Hypothalamus (tissue), 51 donors: ENCODE data around the gene HSPB7.
A peak's percentile ranks its signal among the peaks of the same experiment; 100 is the strongest.
"Not testable (repeated sequence)": the region's sequence is repeated elsewhere in the genome, so short reads cannot be mapped to it uniquely, and the experiment has no call there.

ENCODE experiments used
- DNase-seq, 51 donors: peaks; one replicate each; lab custom pipeline; 2025; lab: John Stamatoyannopoulos, UW

HSPB7 gene

GRCh38 chr1:16017461-16018303, at the start of gene HSPB7:
TSS of gene HSPB7 (minus strand) at chr1:16018043. CDS start at chr1:16017963, 80 bp downstream.
- peak in 27 of 51 donors; percentile 10 to 50 (median 27) for DNase-seq

GRCh38 chr1:16067127-16067768, 49.4 kb upstream of the HSPB7 start:
- DNase-seq = peak in 32 of 51 donors; percentile 10 to 70 (median 40)

DNA sequence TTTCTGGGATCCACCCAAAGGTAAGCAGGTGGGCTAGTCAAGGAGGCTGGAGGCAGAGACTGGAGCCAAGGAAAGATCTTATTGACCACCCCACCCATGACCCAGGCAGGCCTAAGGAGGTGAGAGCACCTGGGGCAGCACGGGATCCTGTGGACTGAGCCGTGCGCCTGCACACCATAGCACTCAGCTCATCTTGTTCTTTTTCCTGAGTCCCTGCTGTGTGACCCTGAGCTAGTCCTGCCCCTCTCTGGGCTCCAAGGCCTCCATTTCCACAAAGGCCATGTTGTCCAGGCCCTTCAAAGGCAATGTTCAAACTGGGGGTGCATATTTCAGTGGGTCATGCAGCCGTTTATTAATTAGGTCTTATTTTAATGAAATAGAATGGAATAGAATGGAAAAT, 48.4 kb upstream of the HSPB7 start:
- DNase-seq = no peak

DNA sequence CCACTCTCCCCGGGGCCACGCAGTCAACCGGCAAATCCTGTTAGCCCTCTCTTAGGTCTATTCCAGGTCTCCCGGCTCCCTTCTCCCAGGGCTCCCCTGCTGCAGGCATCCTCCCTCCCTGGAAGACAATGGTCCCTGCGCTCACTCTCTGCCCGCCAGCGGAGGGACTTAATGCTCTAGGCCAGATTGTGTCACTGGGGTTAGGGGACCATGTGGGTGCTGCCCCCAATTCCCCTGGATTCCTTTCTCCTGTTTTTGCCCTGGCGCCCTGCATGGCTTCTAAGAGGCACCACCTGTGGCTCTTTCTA, 47.4 kb upstream of the HSPB7 start:
- DNase-seq = no peak

DNA sequence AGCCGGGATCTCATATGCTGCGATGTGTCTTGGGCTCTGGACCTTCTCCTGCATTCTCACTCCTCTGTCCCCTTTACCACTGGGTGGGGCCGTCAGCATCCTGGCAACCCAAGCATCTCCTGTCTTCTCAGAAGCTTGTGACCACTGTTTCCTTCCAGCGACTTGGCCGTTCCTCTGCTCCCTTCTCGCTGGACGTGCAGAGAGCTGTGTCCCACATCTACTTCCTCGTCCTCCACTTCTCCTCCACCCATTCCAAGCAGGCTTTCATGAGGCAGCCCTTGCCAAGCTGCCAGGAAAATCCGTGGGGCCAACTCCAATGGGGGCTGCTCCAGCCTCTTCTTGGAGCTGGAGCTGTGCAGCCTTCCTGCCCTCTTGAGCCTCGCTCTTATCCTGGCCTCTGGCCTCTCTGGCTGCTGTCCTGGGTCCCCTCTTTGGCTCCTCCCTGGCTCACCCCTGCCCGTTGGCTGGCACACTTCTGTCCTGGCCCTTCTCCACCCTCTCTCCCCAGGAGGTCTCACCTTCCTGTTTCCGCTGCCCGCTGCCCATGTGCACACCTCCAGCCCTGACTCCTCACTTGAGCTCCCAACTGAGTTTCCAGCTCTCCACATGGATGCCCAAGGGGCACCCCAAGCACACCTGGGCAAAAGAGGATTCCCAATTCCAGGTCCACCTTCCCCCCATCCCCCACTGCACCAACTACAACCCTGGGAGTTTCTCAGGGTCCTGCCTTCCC, 46.9 kb upstream of the HSPB7 start:
- DNase-seq = peak in 7 of 51 donors; percentile 10 to 40 (median 28)

DNA sequence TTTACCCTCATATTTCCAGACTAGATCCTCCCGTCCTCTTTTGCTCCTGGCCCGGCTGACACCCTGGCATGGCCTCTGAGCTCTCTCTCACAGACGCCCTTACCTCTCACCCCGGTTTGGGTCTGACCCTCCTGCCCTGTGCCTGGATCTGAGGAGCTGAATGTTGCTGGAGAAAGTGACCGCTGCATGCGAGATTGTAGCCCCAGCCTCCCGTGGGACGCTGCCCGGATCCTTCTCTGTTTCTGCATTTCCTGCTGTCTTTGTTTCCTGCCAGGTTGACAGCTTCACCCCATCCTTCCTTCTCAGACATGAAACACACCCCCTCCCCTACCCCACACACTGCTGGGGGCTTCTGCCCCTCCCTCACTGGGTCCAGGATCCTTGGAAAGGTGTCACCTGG, 46.1 kb upstream of the HSPB7 start:
- DNase-seq = no peak

- DNase-seq = no peak
Measured at GRCh38 chr1:16063226-16063829, 45.5 kb upstream of the HSPB7 start.

DNA sequence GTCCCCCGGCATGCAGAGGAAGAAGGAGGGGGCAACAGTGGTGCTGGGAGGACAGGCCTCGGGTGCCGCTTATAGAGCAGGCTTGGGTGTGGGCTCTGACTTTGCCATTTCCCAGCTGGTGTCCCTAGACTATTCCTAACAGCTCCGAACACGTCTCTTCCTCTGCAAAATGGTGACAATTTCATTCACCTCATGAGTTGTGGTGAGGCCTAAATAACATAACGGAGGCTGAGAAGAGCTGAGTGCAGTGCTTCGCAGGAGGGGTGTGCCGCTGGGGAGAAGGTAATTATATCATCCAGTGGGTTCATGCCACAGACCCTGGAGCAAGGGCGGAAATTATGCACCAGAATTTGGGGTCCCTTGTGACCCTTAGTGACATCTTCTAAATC, 44.8 kb upstream of the HSPB7 start:
- DNase-seq = not testable (repeated sequence)

GRCh38 chr1:16061989-16062686, 44.3 kb upstream of the HSPB7 start:
- peak in 11 of 51 donors; percentile 15 to 47 (median 32) for DNase-seq

DNA sequence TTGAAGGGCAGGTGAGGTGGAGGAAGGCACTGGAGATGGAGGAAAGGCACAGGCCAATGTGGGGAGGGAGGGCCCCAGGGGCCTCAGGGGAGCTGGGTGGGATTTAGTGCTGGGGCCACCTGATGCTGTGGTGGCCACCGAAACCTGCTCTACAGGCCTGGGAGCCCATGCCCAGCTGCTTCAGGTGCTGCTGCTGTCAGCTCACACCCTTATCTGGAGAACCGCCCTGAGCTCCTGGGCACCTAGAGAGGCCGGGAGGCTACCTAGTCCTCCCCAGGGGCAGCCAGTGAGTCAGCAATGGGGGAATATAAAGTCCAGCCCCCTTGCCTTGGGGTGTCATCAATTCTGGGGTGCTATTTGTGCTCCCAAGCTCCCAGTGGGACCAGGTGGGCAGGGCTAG, 43.4 kb upstream of the HSPB7 start:
- DNase-seq = no peak

DNA sequence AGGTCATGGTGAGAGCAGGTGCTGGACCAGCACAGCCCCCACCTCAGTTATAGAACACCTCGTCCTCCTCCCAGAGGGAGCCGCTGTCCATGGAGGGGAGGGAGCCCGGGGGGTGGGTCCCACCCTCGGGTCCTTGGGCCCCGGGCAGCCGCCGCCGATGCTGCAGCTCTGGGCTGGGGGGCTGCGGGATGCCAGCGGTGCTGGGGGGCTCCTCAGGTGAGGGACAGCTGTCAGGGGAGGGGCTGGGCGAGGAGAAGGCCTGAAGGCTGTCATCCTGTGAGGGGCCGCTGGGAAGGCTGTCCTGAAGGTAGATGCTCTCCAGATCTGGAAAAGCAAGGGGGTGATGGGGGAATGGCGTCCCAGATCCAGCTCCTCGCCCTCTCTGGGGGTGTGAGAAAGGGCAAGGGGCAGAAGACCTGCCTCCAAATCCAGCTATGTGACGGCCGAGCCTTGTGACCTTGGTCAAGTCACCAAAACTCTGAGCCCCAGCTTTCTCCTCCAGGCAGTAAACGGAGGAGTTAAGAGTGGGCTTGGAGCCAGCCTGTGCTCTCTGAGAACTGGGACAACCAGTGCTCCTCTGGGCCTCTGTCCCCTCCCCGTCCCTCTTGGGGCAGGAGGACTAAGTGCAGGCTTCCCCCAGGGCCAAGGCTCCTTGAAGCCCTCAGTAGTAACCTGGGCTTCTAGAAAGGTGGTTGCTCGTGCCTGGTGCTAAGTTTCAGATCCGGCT, 40.7 kb upstream of the HSPB7 start:
- not testable (repeated sequence) for DNase-seq

DNA sequence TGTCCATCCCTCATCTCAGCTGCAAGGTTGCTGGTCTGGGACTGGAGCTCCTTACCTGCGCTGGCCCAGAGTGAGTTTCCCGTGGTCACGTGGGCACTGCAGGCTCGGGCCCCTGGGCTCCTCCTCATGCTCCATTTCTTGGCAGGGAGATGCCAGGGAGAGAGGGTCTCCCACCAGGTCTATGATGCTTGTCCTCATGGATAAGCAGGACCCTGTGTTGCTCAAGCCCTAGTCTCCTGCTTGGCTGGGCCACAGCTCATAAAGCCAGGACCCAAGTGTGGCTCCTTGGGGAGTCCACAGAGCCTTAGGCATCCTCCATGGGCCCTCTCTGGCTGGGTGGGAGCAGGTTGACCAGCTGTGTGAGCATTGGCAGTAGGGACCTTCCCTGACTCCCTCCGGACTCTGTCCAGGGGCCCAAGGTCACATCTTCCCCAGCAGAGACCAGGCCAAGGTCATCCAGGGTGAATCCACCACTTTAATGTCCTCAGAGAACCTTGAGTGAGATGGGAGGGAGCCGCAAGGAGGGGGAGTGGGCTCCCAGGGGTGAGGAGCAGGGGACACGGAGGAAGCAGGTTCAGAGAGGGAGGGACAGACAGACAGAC, 39.6 kb upstream of the HSPB7 start:
- DNase-seq = not testable (repeated sequence)

- not testable (repeated sequence) for DNase-seq
Measured at GRCh38 chr1:16056521-16056912, 38.7 kb upstream of the HSPB7 start.

DNA sequence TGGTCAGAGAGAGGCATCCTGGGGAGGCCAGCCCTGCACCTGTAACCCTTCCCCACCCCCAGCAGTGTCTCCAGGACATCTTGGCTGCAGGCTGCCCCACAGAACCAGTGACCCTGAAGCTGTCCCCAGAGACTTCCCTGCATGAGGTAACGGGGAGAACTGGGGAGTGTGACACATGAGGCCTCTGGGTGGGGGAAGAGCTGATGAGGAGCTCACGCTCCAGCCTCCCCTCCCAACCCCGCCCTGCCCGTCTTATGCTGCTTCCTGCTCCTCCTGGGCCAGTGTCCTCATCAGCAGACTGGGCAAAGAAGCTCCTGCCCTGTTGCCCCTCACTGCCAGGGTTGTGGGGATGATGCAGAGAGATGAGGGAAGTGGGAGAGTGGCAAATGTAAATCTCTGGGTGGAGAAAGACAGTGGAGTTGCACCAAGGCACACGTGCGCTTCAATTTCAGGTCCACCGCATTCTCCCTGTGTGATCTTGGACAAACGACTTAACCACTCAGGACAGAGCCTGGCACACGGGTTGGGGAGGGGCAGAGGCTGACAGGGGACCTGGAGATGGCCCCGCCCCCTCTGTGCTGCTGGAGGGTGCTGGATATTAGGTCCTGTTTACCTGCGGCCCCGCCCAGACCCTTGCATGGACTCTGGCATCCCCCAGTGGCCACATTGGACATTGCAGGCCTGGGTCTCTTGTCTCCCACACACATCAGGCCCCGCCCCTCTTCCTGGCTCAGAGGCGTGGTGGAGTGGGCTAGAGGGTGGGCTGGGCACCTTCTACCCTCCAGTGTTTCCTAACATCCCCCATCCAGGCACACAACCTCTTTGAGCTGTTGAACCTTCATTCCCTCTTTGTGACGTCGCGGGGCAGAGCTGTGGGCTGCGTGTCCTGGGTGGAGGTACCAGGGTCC, 38.0 kb upstream of the HSPB7 start:
- DNase-seq = peak in 41 of 51 donors; percentile 9 to 77 (median 54)

DNA sequence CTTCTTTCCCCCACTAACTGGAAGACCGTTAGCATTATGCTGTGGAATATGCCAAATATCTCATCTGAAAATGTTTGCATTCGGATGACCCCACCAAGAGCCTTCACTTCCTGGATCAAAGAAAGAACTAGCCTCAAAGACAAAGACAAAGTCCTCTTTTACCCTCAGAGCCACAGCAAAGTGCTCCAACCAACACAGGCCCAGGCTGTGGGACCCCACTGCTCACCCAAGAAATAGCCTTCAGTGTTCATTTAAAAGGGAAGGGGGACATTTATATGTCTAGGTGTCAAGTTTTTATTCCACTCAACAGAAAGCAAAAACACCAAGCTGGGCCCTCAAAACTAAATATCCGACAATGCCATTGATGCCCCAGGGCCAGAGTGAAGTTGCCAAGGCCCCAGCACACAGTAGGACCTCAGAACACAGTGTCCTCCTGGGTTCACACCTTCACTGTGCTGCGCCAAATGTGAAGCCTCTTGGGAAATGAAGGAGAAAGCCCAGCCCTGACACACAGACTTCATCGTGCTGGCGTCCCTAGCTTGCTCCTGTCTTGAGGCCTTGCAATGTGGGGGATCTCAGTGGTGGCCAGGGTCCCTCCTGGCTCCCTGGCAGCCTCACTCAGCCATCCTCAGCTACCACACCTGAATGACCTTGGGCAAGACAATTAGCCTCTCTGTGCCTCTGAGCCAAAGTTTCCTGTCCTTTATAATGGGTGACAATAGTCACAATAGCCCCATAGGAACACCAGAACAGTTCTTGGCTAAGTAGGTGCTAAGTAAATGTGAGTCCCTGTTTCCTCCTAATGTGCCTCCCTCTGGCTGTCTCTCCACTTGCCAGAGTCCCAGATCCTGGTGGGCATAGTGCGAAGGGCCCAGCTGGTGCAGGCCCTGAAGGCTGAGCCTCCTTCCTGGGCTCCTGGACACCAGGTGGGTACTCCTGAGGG, 37.0 kb upstream of the HSPB7 start:
- DNase-seq = no peak

DNA sequence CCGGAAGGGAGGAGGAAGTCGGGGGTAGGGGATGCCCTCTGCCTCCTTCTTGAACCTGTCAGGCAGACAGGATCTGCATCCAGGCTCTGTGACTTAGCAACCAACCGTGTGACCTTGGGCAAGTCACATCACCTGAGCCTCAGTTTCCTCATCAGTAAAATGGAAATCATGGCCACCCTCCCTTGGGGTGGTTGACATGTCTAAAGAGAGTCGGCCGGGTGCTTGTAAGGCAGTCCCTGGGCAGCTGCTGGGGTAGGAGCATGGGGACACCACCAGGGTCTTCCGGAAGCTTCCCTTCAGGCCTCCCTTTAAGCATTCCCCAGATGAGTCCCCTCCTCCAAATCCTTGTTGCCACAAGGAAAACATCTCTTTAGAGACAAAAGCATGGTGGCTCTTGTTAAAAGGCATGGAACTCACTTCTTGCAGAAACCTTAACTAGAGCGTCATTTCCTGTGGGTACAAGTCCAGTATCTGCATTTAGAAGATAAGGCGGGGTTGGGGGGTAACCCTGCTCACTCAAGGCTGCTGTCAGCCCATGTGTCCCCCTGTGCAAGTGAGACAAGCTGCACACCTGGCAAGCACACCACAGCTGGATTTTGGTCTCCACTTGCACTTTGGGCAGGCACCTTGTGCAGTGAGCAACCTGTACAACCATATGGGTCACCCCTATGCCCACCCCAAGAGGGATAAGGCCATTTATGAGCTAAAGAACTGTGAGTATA, 36.1 kb upstream of the HSPB7 start:
- DNase-seq = no peak
